ENCODE results near the gene KLRC4. TPM values are rescaled to one million over a fixed set of nuclear protein-coding genes. Genes with fewer than 3 reads are reported as not detected.

Gene KLRC4
- not detected in 2 replicates for total RNA-seq

GRCh38 chr12:10409392-10409791 lies at the start of gene KLRC4:
KLRC4 (minus strand) TSS chr12:10409757; CDS start chr12:10409575, 182 bp downstream.

GRCh38 chr12:10453156-10453555 lies 43.6 kb upstream of the KLRC4 start, which contains the start of gene KLRC1:
KLRC1 (minus strand) TSS chr12:10453377; CDS start chr12:10451156, 2,221 bp downstream.

GRCh38 chr12:10435816-10436215 lies 26.3 kb upstream of the KLRC4 start, which contains the start of gene KLRC2:
KLRC2 (minus strand) TSS chr12:10436010; CDS start chr12:10435986, 24 bp downstream.

GRCh38 chr12:10420334-10420733 lies 10.8 kb upstream of the KLRC4 start, which contains the start of gene KLRC3:
KLRC3 (minus strand) TSS chr12:10420595; CDS start chr12:10420550, 45 bp downstream.

GRCh38 chr12:10389904-10390303 lies 19.7 kb downstream of the KLRC4 start, which contains the start of gene KLRK1:
KLRK1 (minus strand) TSS chr12:10390041; CDS start chr12:10388810, 1,231 bp downstream.

Other genes with a start within 250 kb of the KLRC4 start
- gene OLR1, start 237.6 kb downstream of the KLRC4 start, total RNA-seq: not detected in 2 replicates
- not detected in 2 replicates for gene TMEM52B, start 230.7 kb downstream of the KLRC4 start, total RNA-seq
- 23.5 and 55.2 TPM in 2 replicates for gene GABARAPL1, start 196.9 kb downstream of the KLRC4 start, total RNA-seq
- gene KLRD1, start 101.9 kb downstream of the KLRC4 start, total RNA-seq: 0.25 TPM in 1 of 2 replicates, not detected in the other
- gene KLRK1, start 19.7 kb downstream of the KLRC4 start, total RNA-seq: not detected in 2 replicates
- not detected in 2 replicates for gene KLRC3, start 10.8 kb upstream of the KLRC4 start, total RNA-seq
- not detected in 2 replicates for gene KLRC2, start 26.3 kb upstream of the KLRC4 start, total RNA-seq
- gene KLRC1, start 43.6 kb upstream of the KLRC4 start, total RNA-seq: not detected in 2 replicates
- gene EIF2S3B, start 96.1 kb upstream of the KLRC4 start, total RNA-seq: 1.2 and 12.6 TPM in 2 replicates
- 16.6 and 29.0 TPM in 2 replicates for gene MAGOHB, start 203.9 kb upstream of the KLRC4 start, total RNA-seq

All from uterine smooth muscle cell (primary cell).